Gastroesophageal sphincter (tissue), 3 donors: ENCODE data around the gene ARHGAP28.

Experiments used
- EP300 ChIP-seq: sonication (generic); formaldehyde crosslinking; IDR thresholded peaks from one replicate; pipeline ENCODE4 v1.6.1; 2017; ENCODE audit warnings: antibody characterized with exemption, mild to moderate bottlenecking
- TF ChIP-seq, protein P1 (sequence below), 4 experiments: fragments of 200-600 bp in 2 of 4; fragments of 450-650 bp in 2 of 4; sonication (generic) in 1 of 4; IDR thresholded peaks; one replicate each; pipeline ENCODE4 v1.5.1; 2017 to 2019; ENCODE audit warnings: antibody characterized with exemption in 4 of 4, mild to moderate bottlenecking in 2 of 4, moderate library complexity in 2 of 4

- TF ChIP-seq, protein P1, sequence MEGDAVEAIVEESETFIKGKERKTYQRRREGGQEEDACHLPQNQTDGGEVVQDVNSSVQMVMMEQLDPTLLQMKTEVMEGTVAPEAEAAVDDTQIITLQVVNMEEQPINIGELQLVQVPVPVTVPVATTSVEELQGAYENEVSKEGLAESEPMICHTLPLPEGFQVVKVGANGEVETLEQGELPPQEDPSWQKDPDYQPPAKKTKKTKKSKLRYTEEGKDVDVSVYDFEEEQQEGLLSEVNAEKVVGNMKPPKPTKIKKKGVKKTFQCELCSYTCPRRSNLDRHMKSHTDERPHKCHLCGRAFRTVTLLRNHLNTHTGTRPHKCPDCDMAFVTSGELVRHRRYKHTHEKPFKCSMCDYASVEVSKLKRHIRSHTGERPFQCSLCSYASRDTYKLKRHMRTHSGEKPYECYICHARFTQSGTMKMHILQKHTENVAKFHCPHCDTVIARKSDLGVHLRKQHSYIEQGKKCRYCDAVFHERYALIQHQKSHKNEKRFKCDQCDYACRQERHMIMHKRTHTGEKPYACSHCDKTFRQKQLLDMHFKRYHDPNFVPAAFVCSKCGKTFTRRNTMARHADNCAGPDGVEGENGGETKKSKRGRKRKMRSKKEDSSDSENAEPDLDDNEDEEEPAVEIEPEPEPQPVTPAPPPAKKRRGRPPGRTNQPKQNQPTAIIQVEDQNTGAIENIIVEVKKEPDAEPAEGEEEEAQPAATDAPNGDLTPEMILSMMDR (IDR thresholded peaks at IDR 0.05): no peak
- no peak for TF ChIP-seq EP300
These were observed 106.8 kb downstream of the ARHGAP28 start for GRCh38 chr18:6836331-6836730.
